ENCODE data around the gene RNF31. TPM values are rescaled to one million over a fixed set of nuclear protein-coding genes. Genes with fewer than 3 reads are reported as not detected.

RNF31 gene
- polyA plus RNA-seq, 1 experiment, result 12.4 TPM

DNA sequence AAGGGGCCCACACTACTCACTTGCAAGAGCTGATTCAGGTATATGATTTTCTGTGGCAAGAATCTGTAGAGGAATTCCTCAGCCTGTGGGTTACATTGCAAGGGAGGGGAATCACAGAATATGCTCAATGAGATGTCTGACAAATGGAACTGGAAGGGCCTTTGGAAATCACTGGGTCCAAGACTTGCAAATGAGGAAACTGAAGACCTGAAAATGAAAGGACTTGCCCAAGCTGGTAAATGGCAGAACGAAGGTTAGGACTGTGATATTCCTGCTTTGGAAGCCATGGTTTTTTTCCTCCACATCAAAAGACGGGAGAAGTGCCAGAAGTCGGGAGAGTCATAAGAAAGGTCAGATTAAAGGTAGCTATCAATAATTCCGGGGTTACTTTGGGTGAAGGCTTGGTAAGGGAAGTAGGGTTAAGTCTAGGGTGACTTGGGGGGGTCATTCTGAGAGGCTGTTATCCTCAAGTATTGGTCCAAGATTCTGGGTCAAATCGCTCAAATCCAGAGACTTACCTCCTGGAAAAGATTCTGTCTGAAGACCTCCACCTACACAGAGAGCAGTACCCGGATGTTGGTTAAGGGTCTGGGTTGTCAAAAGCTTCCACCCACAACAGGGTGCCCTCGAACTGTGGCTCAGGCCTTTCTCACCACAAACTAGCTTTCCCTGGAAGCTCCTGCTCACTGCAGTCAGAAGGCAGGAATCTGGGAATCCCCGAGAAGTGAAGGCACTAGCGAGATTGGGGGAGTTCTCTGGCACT is 1.4 kb upstream of the RNF31 start:
- Histone ChIP-seq H3K36me3 (ENCODE audit: control insufficient read depth, insufficient read depth, low read length) (peaks cover 17% of the 10 kb centered on the region), H3K27me3 (ENCODE audit: control insufficient read depth, insufficient read depth, low read length) (no peaks in the 10 kb centered on the region), H3K4me3 (ENCODE audit: low read depth, low read length) (peak overlapping the region; percentile 59)
- DNase-seq (ENCODE audit: low read depth), result no peak
- ChIA-PET CTCF (interaction anchor here (1.1 to 3.8 kb wide), 7 partner anchors 15 to 163 kb away, joined by 3 to 39 read pairs (median 3); partner anchors contain the start of genes CARMIL3, CHMP4A and IRF9), POLR2A (interaction anchor here (0.6 to 1.9 kb wide), 4 partner anchors 10 to 31 kb away, joined by 3 to 7 read pairs (median 6); partner anchors contain the start of genes DCAF11, NRL and PSME1)
- TF ChIP-seq, protein P1, sequence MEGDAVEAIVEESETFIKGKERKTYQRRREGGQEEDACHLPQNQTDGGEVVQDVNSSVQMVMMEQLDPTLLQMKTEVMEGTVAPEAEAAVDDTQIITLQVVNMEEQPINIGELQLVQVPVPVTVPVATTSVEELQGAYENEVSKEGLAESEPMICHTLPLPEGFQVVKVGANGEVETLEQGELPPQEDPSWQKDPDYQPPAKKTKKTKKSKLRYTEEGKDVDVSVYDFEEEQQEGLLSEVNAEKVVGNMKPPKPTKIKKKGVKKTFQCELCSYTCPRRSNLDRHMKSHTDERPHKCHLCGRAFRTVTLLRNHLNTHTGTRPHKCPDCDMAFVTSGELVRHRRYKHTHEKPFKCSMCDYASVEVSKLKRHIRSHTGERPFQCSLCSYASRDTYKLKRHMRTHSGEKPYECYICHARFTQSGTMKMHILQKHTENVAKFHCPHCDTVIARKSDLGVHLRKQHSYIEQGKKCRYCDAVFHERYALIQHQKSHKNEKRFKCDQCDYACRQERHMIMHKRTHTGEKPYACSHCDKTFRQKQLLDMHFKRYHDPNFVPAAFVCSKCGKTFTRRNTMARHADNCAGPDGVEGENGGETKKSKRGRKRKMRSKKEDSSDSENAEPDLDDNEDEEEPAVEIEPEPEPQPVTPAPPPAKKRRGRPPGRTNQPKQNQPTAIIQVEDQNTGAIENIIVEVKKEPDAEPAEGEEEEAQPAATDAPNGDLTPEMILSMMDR (IDR thresholded peaks at IDR 0.05; ENCODE audit: insufficient read depth, low read depth, low read length), result no peak

DNA sequence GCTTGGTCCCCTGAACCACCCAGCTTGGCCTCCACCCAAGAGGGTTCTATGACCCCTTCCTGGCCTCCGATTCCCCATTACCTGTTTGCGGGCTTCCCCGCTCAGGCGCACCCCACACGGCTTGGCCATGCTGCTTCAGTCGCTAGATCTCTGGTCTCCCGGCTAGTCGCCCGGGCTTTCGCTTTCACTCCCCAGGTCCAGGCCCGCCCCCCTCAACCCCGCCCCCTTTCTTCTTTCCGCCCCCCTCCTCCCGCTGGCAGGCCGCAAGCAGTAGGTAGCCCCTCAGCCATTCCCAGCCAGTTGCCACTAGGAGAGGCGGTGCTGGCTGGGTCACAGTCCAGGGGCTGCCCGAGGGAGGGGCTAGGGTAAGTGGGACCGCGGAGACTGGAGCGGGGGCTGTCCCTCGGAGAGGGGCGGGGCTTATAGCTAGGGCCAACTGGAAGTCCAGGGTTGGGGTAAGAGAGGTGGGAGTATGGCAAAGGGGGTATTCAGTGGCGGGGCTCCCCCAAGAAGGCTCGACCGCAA is 783 bp upstream of the RNF31 start, which contains the start of gene PSME2:
TSS of gene PSME2 (minus strand) at position 158 of the 525 bp plus-strand sequence. CDS start at position 129, 29 bp downstream.
- ChIA-PET CTCF (interaction anchor here (0.6 to 3.8 kb wide), 9 partner anchors 15 to 201 kb away, joined by 3 to 39 read pairs (median 3); partner anchors contain the start of genes CARMIL3, CHMP4A, IRF9 and TINF2), POLR2A (interaction anchor here (0.8 to 1.9 kb wide), 4 partner anchors 10 to 32 kb away, joined by 3 to 6 read pairs (median 4); partner anchors contain the start of genes DCAF11, IRF9, NRL and PSME1)
- peak; percentile 79 for DNase-seq (ENCODE audit: low read depth)
- Histone ChIP-seq H3K27me3 (ENCODE audit: control insufficient read depth, insufficient read depth, low read length) (no peaks in the 10 kb centered on the region), H3K36me3 (ENCODE audit: control insufficient read depth, insufficient read depth, low read length) (peaks cover 24% of the 10 kb centered on the region), H3K4me3 (ENCODE audit: low read depth, low read length) (peak within 1 kb of the TSS; percentile 59)
- TF ChIP-seq, protein P1 (IDR thresholded peaks at IDR 0.05; ENCODE audit: insufficient read depth, low read depth, low read length), result 0 out of 2 replicates have a peak, but pooled peaks have one; percentile 7

- DNase-seq (ENCODE audit: low read depth), result no peak
- ChIA-PET POLR2A (no interaction called here), CTCF (interaction anchor here (1.4 to 3.8 kb wide), 3 partner anchors 13 to 94 kb away, joined by 4 to 39 read pairs (median 9); partner anchors contain the start of genes IRF9 and TINF2)
- Histone ChIP-seq H3K27me3 (ENCODE audit: control insufficient read depth, insufficient read depth, low read length) (no peaks in the 10 kb centered on the region), H3K4me3 (ENCODE audit: low read depth, low read length) (peak overlapping the region; percentile 59), H3K36me3 (ENCODE audit: control insufficient read depth, insufficient read depth, low read length) (peaks cover 29% of the 10 kb centered on the region)
- TF ChIP-seq, protein P1 (IDR thresholded peaks at IDR 0.05; ENCODE audit: insufficient read depth, low read depth, low read length), result no peak
Observed at GRCh38 chr14:24147761-24148428, 597 bp downstream of the RNF31 start.

GRCh38 chr14:24149302-24149969 is 2.1 kb downstream of the RNF31 start:
- Histone ChIP-seq H3K4me3 (ENCODE audit: low read depth, low read length) (no peak overlapping the region), H3K36me3 (ENCODE audit: control insufficient read depth, insufficient read depth, low read length) (peaks cover 26% of the 10 kb centered on the region), H3K27me3 (ENCODE audit: control insufficient read depth, insufficient read depth, low read length) (no peaks in the 10 kb centered on the region)
- TF ChIP-seq, protein P1 (IDR thresholded peaks at IDR 0.05; ENCODE audit: insufficient read depth, low read depth, low read length), result no peak
- ChIA-PET POLR2A (no interaction called here), CTCF (interaction anchor here (4.0 kb wide), 1 partner anchor 11 kb away, joined by 35 read pairs; the partner anchor contains the start of gene IRF9)
- DNase-seq (ENCODE audit: low read depth), result no peak

Data from BJ (cell line).